Hypothalamus (tissue), 51 donors: Measurements from ENCODE around the gene FOXD4L1.
"Not testable (repeated sequence)": the region's sequence is repeated elsewhere in the genome, so short reads cannot be mapped to it uniquely, and the experiment has no call there.

Source experiments
- DNase-seq, 51 donors: peaks; one replicate each; lab custom pipeline; 2025; lab: John Stamatoyannopoulos, UW

FOXD4L1 gene

DNA sequence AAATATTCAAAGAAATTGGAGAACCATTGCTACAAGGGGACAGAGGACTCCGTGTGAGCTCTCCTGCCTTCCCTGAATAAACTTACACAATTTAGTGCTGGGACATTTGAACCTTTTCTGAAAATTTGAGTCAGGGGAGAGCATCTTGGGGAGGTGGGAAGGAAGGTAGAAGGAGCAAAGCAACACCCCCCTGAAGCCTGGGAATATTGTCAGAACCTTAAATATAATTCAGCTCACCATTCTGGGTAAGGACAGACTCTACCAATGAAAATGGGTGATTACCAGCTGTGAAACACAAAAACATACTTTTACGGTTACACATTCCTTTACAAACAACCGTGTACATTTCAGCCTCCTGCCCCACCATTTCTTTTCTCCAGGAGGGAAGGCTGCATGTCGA, at the start of gene FOXD4L1:
TSS of gene FOXD4L1 (plus strand) at position 301 of the 400 bp plus-strand sequence. CDS start 592 bp downstream, outside the sequence.
- DNase-seq: not testable (repeated sequence)

DNA sequence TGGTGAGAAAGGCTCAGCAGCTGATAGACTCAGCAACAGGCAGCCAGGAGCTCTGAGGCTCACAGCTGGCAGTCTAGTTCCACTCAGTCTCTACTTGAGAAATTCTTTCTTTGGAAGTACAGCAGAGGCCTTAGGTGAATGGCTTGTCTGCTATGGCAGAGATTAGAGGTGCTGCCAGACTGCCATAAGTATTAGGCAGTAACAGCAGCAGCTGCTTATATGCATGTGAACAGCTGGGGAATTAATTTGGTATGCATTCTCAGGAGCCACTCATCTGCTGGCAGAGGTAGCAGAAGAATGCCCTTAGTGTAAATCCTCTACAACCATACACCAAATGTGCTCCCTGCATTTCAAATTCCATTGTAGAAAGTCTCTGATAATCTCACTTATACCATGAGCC, 32.7 kb upstream of the FOXD4L1 start:
- DNase-seq: not testable (repeated sequence)

DNA sequence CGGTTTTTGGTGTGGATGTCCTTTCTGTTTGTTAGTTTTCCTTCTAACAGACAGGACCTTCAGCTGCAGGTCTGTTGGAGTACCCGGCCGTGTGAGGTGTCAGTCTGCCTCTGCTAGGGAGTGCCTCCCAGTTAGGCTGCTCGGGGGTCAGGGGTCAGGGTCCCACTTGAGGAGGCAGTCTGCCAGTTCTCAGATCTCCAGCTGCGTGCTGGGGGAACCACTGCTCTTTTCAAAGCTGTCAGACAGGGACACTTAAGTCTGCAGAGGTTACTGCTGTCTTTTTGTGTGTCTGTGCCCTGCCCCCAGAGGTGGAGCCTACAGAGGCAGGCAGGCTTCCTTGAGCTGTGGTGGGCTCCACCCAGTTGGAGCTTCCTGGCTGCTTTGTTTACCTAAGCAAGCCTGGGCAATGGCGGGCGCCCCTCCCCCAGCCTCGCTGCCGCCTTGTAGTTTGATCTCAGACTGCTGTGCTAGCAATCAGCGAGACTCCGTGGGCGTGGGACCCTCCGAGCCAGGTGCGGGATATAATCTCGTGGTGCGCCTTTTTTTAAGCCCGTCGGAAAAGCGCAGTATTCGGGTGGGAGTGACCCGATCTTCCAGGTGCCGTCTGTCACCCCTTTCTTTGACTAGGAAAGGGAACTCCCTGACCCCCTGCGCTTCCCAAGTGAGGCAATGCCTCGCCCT, 21.6 kb upstream of the FOXD4L1 start:
- not testable (repeated sequence) for DNase-seq

DNA sequence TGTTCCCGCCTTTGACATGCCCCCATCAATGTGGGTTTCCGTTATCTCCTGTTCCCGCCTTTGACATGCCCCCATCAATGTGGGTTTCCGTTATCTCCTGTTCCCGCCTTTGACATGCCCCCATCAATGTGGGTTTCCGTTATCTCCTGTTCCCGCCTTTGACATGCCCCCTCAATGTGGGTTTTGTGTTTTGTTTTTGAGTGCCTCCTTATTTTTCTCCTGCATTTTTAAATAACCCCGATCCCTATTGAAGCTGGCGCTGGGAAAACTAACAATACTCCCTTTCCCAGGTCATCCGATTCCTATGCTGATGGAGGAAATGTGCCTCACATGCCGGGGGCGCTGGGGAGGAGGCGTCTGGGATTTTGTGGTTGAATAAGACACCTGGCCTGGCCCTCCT, 1.9 kb upstream of the FOXD4L1 start:
- not testable (repeated sequence) for DNase-seq

DNA sequence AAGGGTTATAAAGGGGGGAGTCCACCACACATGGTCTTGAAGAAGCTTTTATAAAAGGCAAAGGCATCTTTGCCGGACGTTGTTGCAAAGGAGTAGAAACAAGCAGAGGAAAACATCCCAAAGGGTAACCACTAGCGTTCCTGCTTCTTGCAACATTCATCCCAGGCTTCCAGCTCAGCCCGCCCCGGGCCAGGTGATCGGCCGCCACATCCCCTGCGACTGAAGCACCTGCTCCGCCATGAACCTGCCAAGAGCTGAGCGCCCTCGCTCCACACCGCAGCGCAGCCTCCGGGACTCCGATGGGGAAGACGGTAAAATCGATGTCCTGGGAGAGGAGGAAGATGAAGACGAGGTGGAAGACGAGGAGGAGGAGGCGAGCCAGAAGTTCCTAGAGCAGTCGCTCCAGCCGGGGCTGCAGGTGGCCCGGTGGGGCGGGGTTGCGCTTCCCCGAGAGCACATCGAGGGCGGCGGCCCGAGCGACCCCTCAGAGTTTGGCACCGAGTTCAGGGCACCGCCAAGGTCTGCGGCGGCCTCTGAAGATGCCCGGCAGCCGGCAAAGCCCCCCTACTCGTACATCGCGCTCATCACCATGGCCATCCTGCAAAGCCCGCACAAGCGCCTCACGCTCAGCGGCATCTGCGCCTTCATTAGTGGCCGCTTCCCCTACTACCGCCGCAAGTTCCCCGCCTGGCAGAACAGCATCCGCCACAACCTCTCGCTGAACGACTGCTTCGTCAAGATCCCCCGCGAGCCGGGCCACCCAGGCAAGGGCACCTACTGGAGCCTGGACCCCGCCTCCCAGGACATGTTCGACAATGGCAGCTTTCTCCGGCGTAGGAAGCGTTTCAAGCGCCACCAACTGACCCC, 787 bp downstream of the FOXD4L1 start:
- DNase-seq: not testable (repeated sequence)

DNA sequence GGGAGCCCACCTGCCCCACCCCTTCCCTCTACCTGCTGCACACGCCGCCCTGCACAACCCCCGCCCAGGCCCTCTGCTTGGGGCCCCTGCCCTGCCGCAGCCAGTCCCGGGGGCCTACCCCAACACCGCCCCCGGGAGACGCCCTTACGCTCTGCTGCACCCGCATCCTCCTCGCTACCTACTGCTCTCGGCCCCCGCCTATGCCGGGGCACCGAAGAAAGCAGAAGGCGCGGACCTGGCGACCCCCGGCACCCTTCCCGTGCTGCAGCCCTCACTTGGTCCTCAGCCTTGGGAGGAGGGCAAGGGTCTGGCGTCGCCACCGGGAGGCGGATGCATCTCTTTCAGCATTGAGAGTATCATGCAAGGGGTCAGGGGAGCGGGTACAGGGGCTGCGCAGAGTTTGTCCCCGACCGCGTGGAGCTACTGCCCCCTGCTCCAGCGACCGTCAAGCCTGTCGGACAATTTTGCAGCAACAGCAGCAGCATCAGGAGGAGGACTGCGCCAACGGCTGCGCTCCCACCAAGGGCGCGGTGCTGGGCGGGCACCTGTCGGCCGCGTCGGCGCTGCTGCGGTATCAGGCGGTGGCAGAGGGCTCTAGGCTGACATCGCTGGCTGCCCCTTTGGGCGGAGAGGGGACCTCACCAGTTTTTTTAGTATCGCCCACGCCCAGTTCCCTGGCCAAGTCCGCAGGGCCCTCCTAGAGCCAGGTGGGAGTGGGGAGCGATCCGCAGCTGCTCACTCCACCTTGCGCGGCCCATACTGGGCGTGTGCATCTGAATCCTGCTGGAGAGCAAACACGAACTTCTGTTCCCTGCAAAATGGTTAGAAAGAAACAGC, 1.6 kb downstream of the FOXD4L1 start:
- not testable (repeated sequence) for DNase-seq

DNA sequence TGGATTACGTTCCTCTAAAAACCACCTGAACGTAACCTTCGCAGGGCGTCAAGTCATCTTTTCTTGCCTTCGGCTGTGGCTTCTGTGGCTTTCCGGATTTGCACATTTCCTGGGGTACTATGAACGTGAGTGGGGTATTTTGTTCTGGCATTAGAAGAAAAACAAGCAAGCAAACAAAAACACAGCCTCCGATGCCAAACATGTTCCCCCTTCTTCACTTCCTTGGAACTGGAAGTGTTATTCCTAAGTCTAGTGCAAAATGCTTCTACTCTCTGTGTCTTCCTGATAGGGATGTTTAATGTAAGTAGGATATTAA, 2.2 kb downstream of the FOXD4L1 start:
- DNase-seq: not testable (repeated sequence)

DNA sequence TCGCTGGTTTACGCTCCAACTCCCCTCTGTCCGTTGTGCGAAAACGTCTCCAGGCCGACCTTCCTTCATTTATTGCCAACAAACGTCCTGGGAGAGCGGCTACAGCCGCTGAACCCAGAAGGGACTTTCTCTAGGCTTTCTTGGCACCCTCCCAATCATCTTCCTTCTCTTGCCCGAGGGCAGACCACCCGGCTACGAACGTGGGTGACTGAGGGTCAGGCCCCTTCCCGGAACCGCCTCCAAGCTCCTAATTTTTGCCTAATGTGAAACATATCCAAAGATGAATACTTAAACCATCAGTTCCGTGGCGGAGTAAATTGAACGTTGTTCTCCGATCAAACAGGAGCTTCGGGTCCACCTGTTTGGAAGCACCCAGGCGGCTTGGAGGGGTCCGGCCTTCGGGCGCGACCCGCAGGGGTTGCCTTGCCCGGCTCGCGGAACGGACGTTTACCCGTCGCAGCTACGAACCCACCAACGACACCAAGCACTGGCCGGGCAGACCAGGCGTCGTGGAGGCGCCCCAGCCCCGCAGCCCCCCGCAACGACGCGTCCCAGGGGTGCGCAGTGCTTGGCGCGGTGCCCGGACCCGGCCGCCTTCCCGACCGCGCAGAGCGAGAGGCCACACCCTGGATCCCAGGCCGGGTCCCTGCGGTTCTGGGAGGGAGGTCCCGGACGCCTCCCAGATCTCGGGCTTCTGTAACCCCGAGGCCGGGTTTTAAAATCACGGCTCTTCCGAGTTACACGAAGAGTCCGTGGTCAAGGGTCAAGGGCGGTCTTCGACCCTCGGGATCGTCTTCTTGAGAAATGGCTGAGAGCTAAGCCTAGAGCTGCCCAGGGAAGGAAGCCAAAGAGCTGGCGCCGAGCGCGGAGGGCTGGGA, 4.0 kb downstream of the FOXD4L1 start:
- DNase-seq: not testable (repeated sequence)

DNA sequence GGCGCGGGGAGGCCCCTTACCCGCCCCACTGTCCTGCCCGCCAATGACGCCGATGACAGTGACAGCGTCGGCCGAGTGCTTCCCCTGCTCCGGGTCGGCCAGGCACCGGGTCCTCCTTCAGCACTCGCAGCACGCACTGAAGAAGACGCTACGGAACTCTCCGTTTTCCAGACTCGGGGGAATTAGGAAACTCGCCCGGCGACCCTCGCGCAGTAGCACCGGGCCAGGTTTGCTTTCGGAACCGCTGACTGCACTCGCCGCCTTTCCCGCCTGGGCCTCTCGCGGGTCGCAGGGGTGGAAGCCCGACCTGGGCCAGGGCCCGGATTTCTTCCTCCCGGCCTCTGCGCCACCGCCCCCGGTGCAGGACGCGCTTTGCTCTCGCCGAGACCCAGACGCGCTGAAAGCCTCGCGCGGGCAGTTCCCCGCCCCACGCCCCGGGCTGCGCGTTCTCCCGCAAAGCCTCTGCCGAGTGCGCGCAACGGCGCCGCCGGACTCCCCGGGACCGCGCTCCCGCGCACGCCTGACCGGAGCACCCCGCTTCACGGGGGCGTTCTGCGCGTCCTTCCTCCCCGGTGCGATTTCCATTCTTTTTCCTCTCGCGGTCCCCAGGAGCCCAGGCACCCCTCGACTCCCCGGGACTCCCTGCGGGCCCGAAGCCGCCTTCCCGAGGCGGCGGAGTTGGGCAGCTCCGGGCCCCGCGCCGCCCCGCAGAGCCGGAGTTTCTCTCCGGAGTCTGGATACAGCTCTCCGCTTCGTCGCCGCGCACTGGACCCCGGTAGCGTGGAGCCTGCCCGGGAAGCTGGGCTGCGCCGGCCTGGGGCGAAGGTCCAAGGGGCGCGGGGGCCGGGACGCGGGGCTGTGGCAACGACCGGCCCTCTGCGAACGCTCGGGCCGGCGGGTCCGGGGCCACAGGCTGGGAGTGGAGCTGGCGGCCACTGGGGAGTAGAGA, 4.9 kb downstream of the FOXD4L1 start:
- not testable (repeated sequence) for DNase-seq

DNA sequence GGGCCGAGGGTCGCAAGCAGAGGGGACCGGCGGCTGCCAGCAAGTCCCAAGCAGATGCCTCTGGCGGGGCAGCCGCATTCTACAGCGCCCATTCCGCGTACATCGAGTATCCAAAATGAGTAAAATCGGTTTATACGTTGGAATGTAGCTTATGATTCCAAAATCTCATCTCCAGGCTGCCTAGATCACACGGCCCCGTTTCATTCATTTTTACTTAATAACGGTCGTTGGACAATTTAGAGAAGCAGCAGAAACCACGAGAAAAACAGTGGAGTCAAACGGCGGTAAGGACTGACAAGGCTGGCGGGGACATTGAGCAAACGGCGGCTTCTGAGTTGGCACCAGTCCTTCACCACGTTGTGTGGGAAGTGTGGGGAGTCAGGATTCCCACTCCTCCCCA, 5.6 kb downstream of the FOXD4L1 start:
- DNase-seq: not testable (repeated sequence)

DNA sequence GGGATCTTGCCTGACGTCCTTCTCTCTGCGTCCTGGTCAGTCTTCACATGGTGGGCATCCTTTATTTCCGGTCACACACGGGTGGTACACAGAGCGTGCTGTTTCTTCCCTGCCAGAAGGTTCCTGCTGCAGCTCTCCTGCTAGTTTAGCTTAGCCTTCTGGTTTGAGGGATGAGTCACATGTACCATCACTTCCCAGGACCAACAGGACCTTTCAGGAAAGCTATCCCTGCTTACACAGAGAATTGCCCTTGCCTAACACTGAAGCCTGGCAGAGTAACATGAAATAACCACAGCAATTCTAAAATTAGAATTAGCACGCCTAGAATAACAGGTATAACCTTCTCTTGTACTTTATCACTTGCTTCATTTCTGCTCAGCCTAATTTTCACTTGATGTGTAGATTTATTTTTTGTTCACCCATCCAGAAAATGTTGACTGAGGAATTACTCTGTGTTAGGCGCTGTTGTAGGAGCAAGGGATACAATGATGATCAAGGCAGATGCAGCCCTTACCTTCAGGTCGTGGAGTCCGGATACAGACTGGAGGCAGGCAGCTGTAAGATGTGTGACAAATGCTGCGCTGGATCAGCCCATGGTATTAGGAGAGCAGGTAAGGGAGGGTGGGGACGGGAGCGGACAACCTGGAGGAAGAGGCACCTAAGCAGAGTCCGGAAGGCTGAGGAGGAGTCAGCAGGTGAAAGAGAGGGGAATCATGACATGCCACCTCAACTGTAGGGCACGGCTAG, 9.1 kb downstream of the FOXD4L1 start:
- not testable (repeated sequence) for DNase-seq

DNA sequence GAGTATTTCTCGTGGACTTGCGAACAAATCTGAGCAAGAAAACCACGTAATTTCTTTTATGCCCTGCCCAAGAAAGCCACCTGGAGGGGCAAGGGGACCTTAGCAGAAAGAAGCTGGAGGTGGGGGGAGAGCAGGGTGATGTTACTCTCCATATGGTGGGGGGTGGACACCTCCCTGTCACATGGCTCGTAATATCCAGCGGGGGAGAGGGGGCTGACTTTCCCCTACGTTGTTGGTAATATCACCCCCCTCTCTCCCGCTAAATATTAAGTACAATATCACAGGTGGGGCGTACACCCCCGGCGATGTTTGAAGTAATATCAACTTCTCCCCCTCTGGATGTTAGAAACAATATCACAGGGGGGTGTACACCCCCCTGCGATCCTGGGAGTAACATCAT, 9.7 kb downstream of the FOXD4L1 start:
- not testable (repeated sequence) for DNase-seq

DNA sequence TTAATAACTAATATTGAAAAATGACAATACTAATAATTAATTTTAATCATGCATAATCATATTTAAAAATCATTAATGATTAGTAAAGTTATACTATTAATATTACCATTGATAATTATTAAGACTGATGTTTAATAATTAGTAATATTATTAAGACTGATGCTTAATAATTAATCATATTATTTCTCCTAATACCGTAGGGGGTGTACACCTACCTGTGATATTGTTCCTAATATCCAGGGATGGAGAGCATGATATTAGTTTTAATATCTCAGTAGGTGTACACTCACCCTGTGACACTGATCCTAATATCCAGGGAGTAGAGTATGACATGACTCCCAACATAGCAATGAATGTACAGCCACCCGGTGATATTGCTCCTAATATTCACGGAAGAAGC, 12.4 kb downstream of the FOXD4L1 start:
- DNase-seq: not testable (repeated sequence)

DNA sequence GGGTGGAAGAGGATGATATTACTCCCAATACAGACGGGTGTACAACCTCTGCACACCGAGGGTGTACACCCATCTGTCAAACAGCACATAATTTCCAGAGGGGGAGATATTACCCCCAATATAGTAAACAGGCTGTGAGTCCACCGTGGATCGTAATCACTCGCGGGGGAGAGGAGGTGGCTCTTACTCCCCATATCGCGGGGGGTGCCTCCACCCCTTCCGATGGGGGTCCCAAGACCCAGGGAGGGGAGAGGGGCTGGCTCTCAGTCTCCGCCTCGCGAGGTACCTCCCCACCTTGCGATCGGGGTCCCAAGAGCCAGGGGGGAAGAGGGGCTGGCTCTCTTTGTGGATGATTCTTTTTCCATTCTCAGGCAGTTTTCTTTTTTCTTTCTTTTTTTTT, 13.4 kb downstream of the FOXD4L1 start:
- DNase-seq: not testable (repeated sequence)

DNA sequence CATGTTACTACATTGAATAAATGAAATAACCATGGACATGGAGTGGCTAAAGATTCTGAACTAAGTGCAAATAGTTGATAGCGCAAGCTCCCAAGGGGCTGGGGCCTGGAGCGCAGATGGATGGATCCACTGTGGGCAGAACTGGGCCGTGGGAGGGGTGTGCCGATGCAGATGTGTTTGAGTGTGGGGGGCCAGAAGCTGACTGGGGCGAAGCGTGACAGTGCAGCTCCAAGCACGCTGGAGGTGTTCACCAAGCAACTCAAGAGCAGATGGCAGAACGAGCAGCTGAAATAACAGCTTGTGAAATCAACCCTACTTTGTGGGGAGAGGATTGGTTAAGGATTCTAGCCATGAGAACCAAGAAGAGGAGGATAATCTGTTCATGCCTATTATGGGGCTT, 17.0 kb downstream of the FOXD4L1 start:
- DNase-seq: not testable (repeated sequence)

DNA sequence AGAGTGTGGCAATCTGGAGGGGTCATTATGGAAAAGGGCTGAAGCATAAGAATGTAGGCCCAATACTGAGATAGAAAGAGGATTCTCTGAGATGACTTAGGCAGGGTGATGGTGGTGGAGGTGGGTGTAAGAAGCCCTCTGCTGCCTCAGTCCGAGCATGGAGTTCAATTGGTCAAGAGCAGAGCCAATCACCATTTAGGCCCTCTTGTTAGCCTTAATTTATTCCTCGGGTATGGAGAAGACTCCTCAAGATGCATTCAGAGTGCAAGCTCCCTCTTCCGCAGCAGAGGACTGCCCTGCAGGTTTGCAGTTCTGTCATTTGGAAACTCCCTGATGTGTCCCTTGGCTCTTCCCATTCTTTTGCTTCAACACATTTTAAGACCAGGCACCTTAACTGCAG, 17.5 kb downstream of the FOXD4L1 start:
- DNase-seq: not testable (repeated sequence)

DNA sequence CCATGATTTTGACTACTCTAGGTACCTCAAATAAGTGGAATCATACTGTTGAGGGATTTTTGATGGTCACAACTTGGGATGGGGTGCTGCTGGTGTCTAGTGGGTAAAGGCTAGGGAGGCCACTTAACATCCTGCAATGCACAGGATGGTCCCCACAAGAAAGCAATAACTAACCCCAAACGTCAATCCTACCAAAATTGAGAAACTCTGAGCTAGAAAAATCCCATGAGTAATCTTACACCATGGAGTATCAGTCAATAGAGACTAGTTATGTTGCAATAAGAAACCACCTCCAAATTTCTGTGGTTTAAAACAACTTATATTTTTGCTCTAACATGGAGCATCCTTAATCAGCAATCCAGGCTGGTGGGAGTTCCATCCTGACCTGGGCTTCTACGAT, 18.6 kb downstream of the FOXD4L1 start:
- DNase-seq: not testable (repeated sequence)

DNA sequence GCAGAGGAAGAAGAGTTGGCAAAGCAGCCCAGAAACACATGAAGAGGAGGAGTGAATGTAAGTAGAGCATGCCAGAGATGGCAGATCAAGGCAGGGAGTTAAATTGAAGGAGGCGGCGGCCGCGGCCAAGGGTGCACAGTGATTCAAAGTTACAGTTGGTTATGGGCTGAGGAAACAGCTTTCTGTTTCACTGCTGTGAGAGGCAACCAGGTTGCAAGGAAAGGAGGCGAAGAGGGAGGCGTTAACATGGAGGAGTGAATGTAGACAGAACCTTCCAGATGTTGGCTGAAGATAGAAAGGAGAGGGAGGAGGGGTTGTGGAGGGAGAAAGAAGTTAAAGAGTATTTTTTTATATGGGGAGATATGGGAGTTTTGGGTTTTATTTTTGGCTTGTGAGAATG, 22.4 kb downstream of the FOXD4L1 start:
- not testable (repeated sequence) for DNase-seq
